BLaER1 treated with 17β-estradiol and CSF1 and Interleukin-3, amounts not matched to agents 10 nM and 100 nM (cell line): Measurements from ENCODE around the gene OTUD1.

Source experiments
- H3K27ac ChIP-seq, 11 experiments: shearing (Covaris generic); formaldehyde crosslinking; 2 replicates each; pipeline ENCODE4 v1.8.1; 2022
- H3K27me3 ChIP-seq, 11 experiments: shearing (Covaris generic); formaldehyde crosslinking; 2 replicates each; pipeline ENCODE4 v1.8.1; 2022
- H3K36me3 ChIP-seq, 11 experiments: shearing (Covaris generic); formaldehyde crosslinking; 2 replicates each; pipeline ENCODE4 v1.8.1; 2022
- H3K4me1 ChIP-seq, 10 experiments: shearing (Covaris generic); formaldehyde crosslinking; 2 replicates each; pipeline ENCODE4 v1.8.1; 2022
- H3K4me2 ChIP-seq, 11 experiments: shearing (Covaris generic); formaldehyde crosslinking; 2 replicates each; pipeline ENCODE4 v1.8.1; 2022
- H3K4me3 ChIP-seq, 10 experiments: shearing (Covaris generic); formaldehyde crosslinking; 2 replicates each; pipeline ENCODE4 v1.8.1; 2022
- H3K9ac ChIP-seq, 11 experiments: shearing (Covaris generic); formaldehyde crosslinking; 2 replicates each; pipeline ENCODE4 v1.8.1; 2022
- H3K9me3 ChIP-seq, 11 experiments: shearing (Covaris generic); formaldehyde crosslinking; replicated peaks in 1 of 11; 2 replicates each; pipeline ENCODE4 v1.8.1; 2022
- H4K20me1 ChIP-seq, 11 experiments: shearing (Covaris generic); formaldehyde crosslinking; 2 replicates each; pipeline ENCODE4 v1.8.1; 2022
- Cebpa-rat ChIP-seq, 11 experiments: shearing (Covaris generic); IDR thresholded peaks; 2 replicates each; pipeline ENCODE4 v1.8.1; 2022

Gene OTUD1

DNA sequence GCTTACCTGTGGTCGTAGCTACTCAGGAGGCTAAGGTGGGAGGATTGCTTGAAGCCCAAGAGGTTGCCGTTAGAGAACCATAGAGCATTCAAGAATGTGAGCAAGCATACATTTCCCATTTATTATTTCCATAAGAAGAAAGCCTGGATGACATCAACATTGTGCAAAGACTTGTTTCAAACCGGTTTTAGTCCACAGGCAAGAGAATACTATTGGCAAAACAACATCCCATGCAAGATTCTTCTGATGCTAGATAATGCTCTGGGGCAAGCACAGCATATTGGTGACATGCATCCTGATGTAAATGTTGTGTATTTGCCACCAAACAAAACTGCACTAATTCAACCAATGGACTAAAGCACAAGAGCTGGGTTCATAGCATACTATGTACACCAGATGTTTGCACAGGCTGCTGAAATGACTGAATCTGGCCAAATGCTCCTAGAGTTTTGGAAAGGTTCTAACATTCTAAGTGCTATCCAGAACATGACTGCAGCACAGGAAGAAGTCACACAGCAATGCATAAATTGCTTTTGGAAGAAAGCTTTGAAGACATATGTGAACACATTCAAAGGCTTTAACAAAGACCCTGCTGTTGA, 42.6 kb downstream of the OTUD1 start:
- Histone ChIP-seq H3K4me2 (peak overlapping the region in 2 of 11 experiments; percentile 10 to 77; a peak in 2 of 22 replicates), H4K20me1 (no peaks in the 10 kb centered on the region), H3K9me3 (0 out of 22 replicates have a peak, but pooled peaks cover 0 to 3% (median 0%) of the 10 kb centered on the region in 11 experiments), H3K36me3 (no peaks in the 10 kb centered on the region), H3K4me3 (no peak overlapping the region), H3K9ac (no peak overlapping the region), H3K27me3 (no peaks in the 10 kb centered on the region), H3K27ac (peak overlapping the region in 3 of 11 experiments; percentile 57 to 75 (median 73); a peak in 2 of 22 replicates), H3K4me1 (peaks cover 15 to 32% (median 22%) of the 10 kb centered on the region in 10 experiments)
- TF ChIP-seq Cebpa-rat (IDR thresholded peaks at IDR 0.05): no peak

DNA sequence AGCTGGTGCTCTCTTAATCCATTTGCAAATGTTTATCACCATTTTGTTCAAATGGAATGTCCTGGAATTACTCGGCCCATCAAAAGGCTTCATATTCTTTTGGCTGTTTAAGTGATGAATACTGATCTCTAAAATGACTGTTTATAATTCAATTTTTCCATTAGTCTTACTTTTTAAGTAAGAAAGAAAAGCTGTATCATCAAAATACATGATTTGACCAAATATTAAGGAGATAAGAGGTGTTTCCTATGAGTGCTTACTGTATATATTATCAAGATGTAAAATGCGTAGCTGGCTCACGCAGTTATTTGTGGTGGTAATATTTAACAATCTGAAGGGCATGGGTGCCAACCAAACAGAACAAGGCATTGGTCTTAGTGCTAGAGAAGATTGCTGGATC, 51.2 kb downstream of the OTUD1 start:
- peaks cover 14 to 26% (median 17%) of the 10 kb centered on the region in 11 experiments for H3K9me3 ChIP-seq
- H3K9ac ChIP-seq: no peak overlapping the region
- H3K27ac ChIP-seq: no peak overlapping the region
- TF ChIP-seq Cebpa-rat (IDR thresholded peaks at IDR 0.05): no peak
- no peaks in the 10 kb centered on the region for H3K27me3 ChIP-seq
- peaks cover 0 to 4% (median 0%) of the 10 kb centered on the region in 10 experiments; a peak in 1 of 20 replicates for H3K4me1 ChIP-seq
- H3K4me2 ChIP-seq: no peak overlapping the region
- no peaks in the 10 kb centered on the region for H3K36me3 ChIP-seq
- no peaks in the 10 kb centered on the region for H4K20me1 ChIP-seq
- no peak overlapping the region for H3K4me3 ChIP-seq
